ENCODE results near the gene FADS2.
"Not testable (repeated sequence)": the region's sequence is repeated elsewhere in the genome, so short reads cannot be mapped to it uniquely, and the experiment has no call there.

Gene FADS2

GRCh38 chr11:61881397-61881796, 53.3 kb downstream of the FADS2 start:
- DNase-seq (ENCODE audit: insufficient read length, low spot score): no peak
- FAIRE-seq: no peak
- TF ChIP-seq POLR2A (IDR thresholded peaks at IDR 0.05; ENCODE audit: low read depth, low read length): no peak

- FAIRE-seq; DNase-seq (ENCODE audit: insufficient read length, low spot score): not testable (repeated sequence)
Measured at GRCh38 chr11:61882267-61882666, 54.2 kb downstream of the FADS2 start.

GRCh38 chr11:61882879-61883278, 54.8 kb downstream of the FADS2 start:
- DNase-seq (ENCODE audit: insufficient read length, low spot score) (no peak), FAIRE-seq (no peak)
- TF ChIP-seq POLR2A (IDR thresholded peaks at IDR 0.05; ENCODE audit: low read depth, low read length): no peak

GRCh38 chr11:61883327-61883726, 55.2 kb downstream of the FADS2 start:
- no peak for FAIRE-seq
- TF ChIP-seq POLR2A (IDR thresholded peaks at IDR 0.05; ENCODE audit: low read depth, low read length): no peak

GRCh38 chr11:61883947-61884346, 55.8 kb downstream of the FADS2 start:
- DNase-seq (ENCODE audit: insufficient read length, low spot score): no peak
- no peak for FAIRE-seq
- TF ChIP-seq POLR2A (IDR thresholded peaks at IDR 0.05; ENCODE audit: low read depth, low read length): no peak

More at GRCh38 chr11:61883327-61883726, 55.2 kb downstream of the FADS2 start:
- DNase-seq (ENCODE audit: insufficient read length, low spot score): no peak

GRCh38 chr11:61885166-61885778, 57.2 kb downstream of the FADS2 start:
- DNase-seq (ENCODE audit: insufficient read length, low spot score) (no peak), FAIRE-seq (no peak)
- TF ChIP-seq POLR2A (IDR thresholded peaks at IDR 0.05; ENCODE audit: low read depth, low read length): no peak

- FAIRE-seq (no peak), DNase-seq (ENCODE audit: insufficient read length, low spot score) (no peak)
- TF ChIP-seq POLR2A (IDR thresholded peaks at IDR 0.05; ENCODE audit: low read depth, low read length): no peak
Measured at GRCh38 chr11:61885784-61886580, 57.9 kb downstream of the FADS2 start.

- no peak for FAIRE-seq
- DNase-seq (ENCODE audit: insufficient read length, low spot score): no peak
- no peak for TF ChIP-seq POLR2A (IDR thresholded peaks at IDR 0.05; ENCODE audit: low read depth, low read length)
Measured at GRCh38 chr11:61886643-61887042, 58.5 kb downstream of the FADS2 start.

- FAIRE-seq (no peak), DNase-seq (ENCODE audit: insufficient read length, low spot score) (peak; percentile 96)
- no peak for TF ChIP-seq POLR2A (IDR thresholded peaks at IDR 0.05; ENCODE audit: low read depth, low read length)
Measured at GRCh38 chr11:61887839-61888494, 59.9 kb downstream of the FADS2 start.

- no peak for DNase-seq (ENCODE audit: insufficient read length, low spot score)
- FAIRE-seq: no peak
- no peak for TF ChIP-seq POLR2A (IDR thresholded peaks at IDR 0.05; ENCODE audit: low read depth, low read length)
Measured at GRCh38 chr11:61888590-61888989, 60.5 kb downstream of the FADS2 start.

GRCh38 chr11:61889831-61890230, 61.7 kb downstream of the FADS2 start:
- FAIRE-seq: no peak

GRCh38 chr11:61890529-61891330, 62.6 kb downstream of the FADS2 start:
- no peak for FAIRE-seq
- DNase-seq (ENCODE audit: insufficient read length, low spot score): peak; percentile 66
- TF ChIP-seq POLR2A (IDR thresholded peaks at IDR 0.05; ENCODE audit: low read depth, low read length): no peak

More at GRCh38 chr11:61889831-61890230, 61.7 kb downstream of the FADS2 start:
- DNase-seq (ENCODE audit: insufficient read length, low spot score): no peak
- TF ChIP-seq POLR2A (IDR thresholded peaks at IDR 0.05; ENCODE audit: low read depth, low read length): no peak

GRCh38 chr11:61891331-61892084, 63.4 kb downstream of the FADS2 start, which contains the start of gene FADS3:
FADS3 (minus strand) TSS chr11:61891545; CDS start chr11:61891381, 164 bp downstream.
- TF ChIP-seq POLR2A (IDR thresholded peaks at IDR 0.05; ENCODE audit: low read depth, low read length): peak; percentile 78
- FAIRE-seq (no peak), DNase-seq (ENCODE audit: insufficient read length, low spot score) (peak; percentile 83)

Measured in H54 (cell line).